GM21526 (cell line): ENCODE results near the gene UNC13D.
"Not testable (repeated sequence)": the region's sequence is repeated elsewhere in the genome, so short reads cannot be mapped to it uniquely, and the experiment has no call there.

Source experiments
- ATAC-seq: cut with Tn5 transposase; IDR thresholded peaks from one replicate; pipeline ENCODE4 v1.9.1; 2021; ENCODE audit warnings: moderate library complexity; ENCODE audit not compliant: unreplicated experiment, low FRiP score

The UNC13D gene

DNA sequence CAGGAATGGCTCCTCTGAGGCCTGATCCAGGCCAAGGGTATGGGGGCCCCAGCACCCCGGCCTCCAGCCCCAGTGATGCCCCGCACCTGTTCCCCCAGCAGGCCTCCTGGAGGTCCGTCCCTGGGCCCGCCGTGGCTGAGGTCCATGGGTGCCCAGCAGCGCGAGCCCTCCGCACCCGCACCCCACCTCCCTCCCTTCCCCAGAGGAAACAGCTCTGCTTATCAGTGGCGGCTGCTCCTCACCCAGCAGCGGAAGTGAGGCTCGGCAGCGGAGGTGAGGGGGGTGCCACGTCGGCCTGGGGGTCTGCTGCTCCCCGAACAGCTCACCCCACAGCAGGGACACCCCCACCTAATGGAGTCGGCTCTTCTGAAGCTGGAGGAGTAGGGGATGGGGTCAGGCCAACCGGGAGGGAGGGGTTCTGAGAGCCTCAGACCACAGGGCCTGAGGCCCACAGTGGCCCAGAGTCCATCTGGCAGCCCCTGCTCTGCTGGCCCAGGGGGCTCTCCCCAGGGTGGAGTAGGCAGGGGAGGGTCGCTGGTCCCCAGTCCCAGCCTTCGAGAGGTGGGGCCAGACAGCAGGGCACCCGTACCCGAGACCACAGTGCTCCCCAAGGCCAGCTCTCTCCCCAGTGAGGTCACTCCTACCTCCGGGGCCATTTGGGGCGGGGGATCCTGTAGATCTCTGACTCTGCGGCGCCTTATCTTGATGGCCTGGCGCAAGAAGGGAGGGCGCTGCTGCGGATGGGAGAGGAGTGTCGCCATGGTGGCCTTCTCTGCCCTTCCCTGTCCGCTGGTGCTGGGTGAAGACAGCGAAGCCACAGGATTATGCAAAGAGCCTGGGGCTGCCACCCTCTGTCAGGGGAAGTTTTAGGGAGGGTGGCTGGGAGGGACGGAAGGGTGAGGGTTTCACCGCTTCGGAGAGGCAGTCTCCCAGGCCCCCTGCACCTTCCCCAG lies at the start of gene UNC13D:
UNC13D (minus strand) TSS at position 828 of the 953 bp plus-strand sequence; CDS start at position 761, 67 bp downstream.
- ATAC-seq, result no peak

DNA sequence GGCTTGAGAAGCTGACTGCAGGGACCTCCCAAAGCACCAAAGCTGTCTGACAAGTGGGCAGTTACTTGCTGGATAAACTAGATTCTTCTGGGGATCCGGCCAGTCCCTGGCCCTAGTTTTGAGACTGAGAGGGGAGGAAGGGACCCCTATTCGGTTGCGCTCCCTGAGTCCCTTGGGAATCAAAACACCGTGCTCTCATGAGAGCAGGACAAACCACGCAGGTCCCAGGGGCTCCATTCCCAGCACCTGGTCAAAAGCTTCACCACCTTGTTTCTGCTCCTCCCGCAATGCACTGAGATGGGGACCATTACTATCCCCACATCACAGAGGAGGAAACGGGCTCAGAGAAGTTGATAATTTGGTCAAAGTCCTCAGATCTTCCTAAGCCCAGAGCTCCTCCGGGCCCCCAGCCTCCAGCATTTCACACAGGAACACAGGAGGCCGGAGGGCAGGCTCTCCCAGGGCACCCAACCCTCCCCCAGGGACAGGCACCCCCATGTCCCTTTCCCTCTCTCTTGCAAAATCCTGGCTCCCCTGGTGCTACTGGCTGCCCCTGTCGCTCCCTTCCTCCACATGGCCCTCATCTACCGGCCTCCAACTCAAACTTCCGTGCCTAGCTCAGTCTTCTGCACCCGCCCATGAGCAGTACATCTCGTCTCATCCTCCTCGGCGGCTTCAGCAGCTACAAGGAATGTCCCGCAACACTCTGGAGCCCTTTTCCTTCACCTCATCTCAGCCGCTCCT lies 49.3 kb upstream of the UNC13D start:
- ATAC-seq, result no peak

DNA sequence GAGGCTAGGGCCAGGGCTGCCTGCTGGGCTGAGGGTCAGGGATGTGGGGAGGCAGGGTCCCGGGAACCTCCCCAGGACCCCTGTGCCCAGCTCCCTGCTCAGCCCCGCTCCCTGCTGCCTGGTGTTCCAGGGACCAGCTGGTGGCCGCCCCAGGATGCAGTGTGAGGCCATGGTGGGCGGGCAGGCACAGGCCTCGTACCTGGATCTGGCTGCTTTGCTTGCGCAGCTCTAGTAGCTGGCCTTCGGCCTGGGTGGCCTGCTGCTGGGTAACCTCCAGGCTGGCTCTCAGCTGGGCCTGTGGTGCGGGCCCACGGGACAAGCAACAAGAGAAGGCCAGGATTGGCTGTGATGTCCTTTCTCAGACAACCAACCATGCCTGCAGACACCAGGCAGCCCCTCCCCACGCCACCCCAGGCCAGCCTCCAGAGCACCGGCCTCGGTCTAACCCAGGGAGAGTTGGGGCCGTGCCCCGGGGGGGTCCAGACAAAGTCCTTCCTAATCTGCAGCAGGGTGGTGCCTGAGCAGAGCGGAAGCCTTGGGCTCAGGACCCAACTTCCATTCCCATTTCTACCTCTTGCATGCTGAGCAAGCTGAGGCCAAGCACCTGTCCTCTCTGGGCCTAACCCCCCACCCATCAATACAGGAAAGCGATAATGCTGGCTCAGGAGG lies 48.5 kb upstream of the UNC13D start:
- ATAC-seq, result no peak

DNA sequence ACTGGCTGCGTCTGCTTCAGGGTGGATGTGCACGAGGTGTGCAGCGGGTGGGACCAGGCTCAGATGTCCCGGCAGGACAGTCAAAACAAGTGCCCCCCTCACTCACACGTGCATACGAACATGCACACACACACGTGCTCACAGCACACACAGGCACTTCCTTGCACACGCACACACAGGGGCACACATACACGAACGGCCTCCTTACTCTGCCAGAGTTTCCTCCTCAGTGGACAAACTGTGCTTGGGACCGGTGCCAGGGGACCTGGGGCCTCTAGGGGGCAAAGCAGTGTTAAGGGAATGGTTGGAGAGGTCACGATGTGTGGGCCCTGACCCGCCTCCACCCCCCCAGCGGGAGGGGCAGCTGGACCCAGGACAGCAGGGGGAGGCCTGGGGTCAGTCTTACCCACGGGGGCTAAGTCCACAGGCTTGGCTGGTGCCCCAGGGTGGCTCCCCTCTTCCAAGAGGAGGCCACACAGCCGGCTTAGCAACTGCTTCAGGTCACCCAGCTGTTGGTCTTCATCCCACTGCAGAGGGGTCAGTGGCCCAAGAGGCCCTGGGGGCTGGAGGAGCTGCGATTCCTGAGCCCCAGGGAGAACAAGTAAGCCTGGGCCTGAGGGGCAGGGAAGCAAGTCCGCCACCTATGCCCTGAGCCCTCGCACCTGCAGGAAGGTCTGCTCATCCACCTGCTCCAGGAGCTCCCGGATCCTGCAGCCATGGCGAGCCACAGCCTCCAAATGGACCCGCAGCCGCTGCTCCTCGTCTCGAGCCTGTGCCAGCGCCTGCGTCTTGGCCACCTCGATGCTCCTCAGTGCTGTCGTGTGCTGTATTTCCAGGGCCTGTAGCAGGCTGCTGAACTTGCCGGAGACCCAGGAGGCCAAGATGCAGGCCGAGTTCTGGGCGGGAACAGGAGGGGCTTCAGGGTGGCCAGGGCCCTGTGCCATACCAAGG lies 47.7 kb upstream of the UNC13D start:
- ATAC-seq, result no peak

DNA sequence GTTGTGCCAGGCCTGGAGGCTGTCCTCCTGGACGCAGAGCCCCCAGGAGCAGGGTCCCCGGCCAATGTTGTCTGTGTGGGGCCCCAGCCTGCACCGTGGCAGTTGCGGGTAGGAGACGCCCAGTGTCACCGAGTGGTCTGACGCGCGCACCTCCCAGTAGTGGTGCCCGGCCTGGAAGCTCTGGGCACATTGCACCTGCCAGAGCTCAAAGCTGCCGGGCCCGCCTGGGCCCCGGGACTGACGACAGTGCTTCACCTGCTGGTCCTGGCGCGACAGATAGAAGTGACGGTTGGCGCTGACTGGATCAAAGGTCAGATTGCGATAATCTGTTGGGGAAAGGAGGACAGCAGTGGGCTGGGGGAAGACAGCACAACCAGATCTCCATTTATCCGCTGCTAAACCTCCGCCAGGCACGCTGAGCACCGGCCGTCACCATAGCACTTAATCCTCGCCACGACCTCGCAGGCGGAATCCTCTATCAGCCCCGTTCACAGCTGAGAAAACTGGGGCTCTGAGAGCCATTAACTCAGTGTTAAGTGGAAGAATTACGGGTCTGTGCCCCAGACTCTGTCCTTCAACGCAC lies 46.9 kb upstream of the UNC13D start:
- no peak for ATAC-seq

DNA sequence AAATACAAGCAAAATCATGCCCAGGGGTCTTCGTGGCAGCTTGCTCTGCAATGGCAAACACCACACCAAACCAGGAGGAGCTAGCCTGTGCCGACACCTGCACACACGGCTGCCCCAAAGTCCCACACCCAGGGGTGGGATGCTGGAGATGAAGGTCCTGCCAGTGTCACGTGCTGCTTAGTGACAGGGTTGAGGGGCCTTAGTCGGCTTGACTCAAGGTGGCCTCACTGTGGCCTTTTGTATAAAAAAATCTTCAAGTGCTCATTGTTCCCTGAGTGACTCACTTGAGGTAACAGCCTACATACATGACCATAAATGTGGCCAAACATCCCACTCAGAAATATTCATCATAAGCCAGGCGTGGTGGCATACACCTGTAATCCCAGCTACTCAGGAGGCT lies 45.2 kb upstream of the UNC13D start:
- no peak for ATAC-seq

DNA sequence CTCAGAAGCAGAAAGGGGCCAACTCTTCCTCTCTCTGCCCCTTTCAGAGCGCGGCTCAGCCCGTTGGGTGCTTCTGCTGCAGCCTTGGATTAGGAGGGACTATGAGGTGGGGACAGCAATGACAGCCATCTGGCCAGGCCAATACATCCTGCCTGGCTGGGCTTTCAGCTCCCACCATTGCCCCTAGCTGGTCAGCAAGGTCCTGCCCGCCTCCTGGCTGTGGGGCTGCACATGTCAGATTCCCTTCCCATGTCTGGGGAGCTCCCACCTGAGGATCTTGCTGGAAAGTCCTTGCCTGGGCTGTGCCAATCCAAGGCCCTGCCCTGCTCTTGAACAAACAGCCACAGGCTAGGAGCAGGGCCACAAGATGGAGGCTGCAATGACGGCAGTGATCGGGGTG lies 44.3 kb upstream of the UNC13D start:
- no peak for ATAC-seq

DNA sequence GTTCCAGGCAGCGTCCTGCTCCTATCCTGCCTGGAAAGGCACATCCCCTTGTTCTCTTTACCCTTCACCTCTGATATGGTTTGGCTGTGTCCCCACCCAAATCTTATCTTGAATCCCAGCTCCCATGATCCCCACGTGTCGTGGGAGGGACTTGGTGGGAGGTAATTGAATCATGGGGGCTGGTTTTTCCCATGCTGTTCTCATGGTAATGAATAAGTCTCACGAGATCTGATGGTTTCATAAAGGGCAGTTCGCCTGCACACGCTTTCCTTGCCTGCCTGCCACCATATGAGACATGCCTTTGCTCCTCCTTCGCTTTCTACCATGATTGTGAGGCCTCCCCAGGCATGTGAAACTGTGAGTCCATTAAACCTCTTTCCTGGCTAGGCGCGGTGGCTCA lies 41.7 kb upstream of the UNC13D start:
- not testable (repeated sequence) for ATAC-seq

DNA sequence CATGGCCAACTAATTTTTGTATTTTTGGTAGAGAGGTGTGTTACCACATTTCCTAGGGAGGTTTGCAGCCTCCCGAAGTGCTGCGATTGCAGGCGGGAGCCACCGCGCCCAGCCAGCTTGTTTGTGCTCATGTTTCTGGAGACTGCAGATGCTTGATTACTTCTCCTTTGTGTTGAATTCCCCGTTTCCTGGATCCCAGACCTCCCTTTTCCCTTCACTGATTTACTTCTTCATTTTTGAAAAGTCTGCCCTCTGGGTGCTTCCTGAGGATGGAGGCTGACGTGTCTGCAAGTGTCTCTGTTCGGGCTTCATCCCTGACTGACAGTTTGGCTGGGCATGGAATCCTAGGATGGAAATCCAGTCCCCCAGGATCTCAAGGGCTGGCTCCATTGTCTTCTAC lies 41.2 kb upstream of the UNC13D start:
- no peak for ATAC-seq

DNA sequence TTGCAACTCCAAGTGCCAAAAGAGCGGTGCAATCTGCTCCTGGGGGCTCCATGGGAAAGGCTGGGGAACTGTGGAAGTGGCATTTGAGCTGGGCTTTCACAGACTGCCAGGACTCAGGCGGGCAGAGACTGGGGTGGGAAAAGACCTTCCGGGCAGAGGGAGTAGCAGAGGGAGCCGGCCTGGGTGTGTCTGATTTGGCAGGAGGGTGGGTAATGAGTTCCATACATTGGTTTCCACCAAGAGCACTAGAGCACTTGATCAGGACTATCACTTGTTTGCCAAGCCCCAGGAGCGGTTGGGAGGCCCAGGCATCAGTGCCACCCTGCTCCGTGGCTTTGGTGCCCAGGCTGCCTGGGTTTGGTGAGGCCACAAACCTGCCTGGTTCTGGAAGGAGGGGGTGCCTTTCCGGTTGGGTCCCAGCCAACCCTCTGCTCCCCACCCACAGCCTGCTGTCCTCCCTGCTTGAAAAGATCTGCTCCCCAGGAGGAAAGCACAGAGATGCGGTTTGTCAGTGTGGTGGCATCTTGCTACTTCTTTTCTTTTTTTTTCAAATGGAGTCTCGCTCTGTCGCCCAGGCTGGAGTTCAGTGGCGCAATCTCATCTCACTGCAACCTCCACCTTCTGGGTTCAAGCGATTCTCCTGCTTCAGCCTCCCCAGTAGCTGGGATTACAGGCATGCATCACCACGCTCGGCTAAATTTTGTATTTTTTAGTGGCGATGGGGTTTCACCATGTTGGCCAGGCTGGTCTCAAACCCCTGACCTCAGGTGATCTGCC lies 37.7 kb upstream of the UNC13D start:
- no peak for ATAC-seq

DNA sequence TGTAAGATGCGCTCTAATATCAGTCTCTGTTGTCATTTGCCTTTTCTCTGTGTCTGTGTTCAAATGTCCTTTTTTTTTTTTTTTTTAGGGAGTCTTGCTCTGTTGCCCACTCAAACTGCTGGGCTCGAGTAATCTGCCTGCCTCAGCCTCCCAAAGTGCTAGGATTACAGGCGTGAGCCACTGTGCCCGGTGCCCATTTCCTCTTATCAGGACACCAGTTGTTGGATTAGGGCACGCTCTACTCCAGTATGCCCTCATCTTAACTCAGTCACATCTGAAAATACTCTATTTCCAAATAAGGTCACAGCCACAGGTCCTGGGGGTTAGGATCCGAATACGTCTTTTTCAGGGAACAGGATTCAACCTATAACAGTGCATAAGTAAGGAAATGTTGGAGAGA lies 36.1 kb upstream of the UNC13D start:
- no peak for ATAC-seq

DNA sequence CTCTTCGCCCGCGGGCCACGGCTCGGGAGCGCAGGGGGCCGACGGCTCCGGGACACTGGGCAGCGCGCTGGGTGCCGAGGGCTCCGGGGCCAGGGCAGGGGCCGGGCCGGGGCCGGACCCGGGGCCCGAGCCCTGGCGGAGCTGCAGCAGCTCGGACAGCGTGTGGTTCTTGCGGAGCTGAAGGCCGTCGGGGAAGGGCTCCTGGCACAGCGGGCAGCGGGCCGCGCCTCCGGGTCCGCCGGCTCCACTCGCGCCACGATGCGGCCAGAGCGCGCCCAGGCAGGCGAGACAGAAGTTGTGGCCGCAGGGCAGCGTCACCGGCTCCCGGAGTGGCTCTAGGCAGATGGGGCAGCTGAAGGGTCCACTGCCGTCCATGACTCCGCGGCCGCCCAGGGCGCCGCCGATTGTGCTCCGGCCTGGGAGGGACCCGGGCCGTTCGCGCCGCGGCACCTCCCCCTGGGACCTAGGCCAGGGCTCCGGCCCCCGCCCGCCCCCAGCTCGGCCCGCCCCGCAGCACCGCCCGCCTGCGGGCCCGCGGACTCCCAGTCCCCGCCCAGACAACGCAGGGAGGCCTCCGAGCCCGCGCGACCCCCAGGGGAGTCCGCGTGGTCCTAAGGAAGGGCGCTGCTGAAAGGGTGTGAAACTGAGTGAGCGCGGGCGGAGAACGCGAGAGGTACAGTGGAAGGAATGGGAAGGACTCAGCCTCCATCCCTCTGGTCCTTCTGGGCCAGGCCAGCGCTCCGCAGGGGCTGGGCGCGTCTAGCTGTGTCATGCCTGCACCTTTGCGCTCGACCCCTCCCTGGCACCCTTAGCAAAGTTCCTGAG lies 34.2 kb upstream of the UNC13D start, which contains the start of gene TRIM47:
TRIM47 (minus strand) TSS at position 408 of the 825 bp plus-strand sequence; CDS start at position 375, 33 bp downstream.
- ATAC-seq, result no peak

DNA sequence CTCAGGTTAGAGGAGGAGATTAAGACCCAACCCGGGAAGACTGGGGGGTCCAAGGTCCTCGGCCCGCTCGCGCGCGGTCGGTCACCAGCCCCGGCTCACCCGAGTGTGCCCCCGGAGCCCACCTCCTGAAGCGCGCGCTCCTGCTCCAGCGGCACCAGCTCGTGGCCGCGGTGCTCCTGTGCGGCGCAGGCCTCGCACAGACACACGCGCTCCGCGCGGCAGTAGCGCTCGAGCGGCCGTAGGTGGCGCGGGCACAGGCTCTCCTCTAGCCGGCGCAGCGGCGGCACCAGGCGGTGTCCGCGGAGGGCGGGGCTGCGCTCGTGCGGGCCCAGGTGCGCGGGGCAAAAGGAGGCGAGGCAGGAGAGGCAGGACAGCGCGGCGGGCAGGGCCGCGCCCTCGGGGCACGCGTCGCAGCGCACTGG lies 33.6 kb upstream of the UNC13D start:
- ATAC-seq, result no peak

DNA sequence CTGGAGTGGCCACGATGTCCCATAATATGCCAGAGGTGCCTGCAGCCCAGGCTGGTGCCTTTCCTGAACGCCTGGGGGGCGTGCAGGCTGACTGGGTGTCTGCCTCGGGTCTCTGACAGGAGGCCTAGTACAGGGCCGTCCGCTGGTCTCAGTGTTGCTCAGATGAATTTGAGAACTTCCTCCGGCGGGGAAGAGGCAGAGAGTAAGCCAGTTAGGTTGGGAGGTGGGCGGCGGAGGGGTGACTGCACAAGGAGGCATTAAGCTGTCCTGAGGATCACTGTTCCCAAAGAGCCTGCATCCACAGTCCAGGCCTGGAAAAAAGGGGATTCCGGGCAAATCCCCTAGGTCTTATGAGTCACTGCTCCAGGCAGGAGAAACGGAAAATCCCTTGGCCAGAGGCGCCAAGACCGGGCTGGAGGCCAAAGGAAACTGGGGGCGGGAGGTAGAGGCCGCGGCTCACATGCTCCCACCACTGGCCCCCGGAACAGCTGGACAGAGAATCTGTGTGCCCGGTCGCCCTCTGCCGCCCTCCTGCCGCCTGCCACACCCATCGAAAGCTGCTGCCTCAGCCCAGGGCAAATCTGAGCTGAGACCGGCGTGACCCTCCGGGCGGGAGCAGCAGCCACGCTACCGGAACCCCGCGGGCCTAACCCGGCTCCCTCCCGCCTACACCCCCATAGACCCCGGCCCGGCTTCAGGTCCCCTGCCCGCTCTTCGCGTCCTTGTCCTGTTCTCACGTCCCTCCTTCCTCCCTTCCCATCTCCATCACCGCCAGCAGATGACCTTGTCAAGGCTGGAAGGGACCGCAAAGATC lies 32.9 kb upstream of the UNC13D start:
- ATAC-seq, result no peak

DNA sequence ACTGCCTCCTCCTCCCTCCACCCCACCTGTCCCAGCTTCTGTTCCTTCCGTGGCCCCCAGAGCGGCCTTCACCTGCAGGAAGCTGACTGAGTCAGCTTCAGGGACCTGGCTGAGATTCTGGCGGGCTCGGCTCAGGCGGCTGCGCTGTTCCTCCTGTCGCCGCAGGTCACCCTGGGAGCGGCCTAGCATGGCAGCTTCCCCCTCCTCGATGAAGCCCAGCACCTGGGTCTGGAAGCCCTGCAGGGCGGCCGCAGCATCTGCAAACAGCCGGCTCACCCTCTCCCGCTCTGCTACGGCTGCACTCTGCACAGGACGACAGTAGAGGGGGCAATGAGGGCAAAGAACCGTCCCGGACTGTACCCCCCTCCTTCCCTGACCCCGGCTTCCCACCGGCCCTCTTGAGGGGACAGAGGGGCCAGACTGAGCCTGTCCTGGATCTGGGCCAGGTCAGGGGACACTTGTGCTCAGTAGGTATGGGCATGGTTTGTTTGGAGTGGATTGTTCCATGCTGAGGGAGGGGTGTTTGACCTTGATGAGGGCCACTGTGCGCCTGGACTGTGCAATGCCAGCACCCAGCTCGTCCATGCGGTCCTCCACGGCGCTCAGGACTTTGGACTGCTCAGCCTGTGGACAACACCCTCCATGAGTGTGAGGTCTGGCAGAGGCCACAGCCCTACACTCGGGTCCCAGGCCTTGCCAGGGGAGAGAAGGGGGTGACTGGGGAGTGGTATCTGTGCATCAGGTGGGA lies 32.2 kb upstream of the UNC13D start:
- ATAC-seq, result no peak

DNA sequence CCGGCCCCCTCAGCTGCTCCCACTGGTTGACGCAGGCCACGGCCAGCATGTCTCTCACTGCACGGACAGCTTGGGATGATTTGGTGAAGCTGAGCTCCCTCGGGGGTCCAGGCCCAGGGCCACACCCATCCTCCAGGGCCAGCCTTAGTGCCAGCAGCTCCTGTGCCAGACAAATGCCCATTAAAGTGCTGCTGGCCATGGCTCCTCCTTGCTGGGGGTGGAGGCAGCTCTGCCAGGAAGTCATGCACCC lies 31.7 kb upstream of the UNC13D start:
- ATAC-seq, result no peak
